GM19025 (cell line): ENCODE data around the gene ABCG2.

Experiments
- ATAC-seq: cut with Tn5 transposase; IDR thresholded peaks from one replicate; pipeline ENCODE4 v1.9.1; 2021; ENCODE audit warnings: mild to moderate bottlenecking, low read depth, moderate library complexity; ENCODE audit not compliant: unreplicated experiment

ABCG2 gene

GRCh38 chr4:88158489-88159228 is at the start of gene ABCG2:
Gene ABCG2, minus strand, starts transcription at chr4:88158639. Its CDS starts 18,644 bp downstream, at chr4:88139995.
- ATAC-seq = no peak

GRCh38 chr4:88208156-88208555 is 49.7 kb upstream of the ABCG2 start:
- ATAC-seq = no peak

- no peak for ATAC-seq
Observed at GRCh38 chr4:88207171-88207570, 48.7 kb upstream of the ABCG2 start.

GRCh38 chr4:88204882-88205281 is 46.4 kb upstream of the ABCG2 start:
- no peak for ATAC-seq

- no peak for ATAC-seq
Observed at GRCh38 chr4:88202443-88202842, 44.0 kb upstream of the ABCG2 start.

- no peak for ATAC-seq
Observed at GRCh38 chr4:88200186-88200585, 41.7 kb upstream of the ABCG2 start.

GRCh38 chr4:88196523-88197185 is 38.2 kb upstream of the ABCG2 start:
- no peak for ATAC-seq

- no peak for ATAC-seq
Observed at GRCh38 chr4:88196013-88196365, 37.5 kb upstream of the ABCG2 start.

GRCh38 chr4:88195328-88196012 is 37.0 kb upstream of the ABCG2 start:
- ATAC-seq = no peak

- no peak for ATAC-seq
Observed at GRCh38 chr4:88191404-88191803, 33.0 kb upstream of the ABCG2 start.

- ATAC-seq = no peak
Observed at GRCh38 chr4:88189881-88190585, 31.6 kb upstream of the ABCG2 start.

- no peak for ATAC-seq
Observed at GRCh38 chr4:88189418-88189738, 30.9 kb upstream of the ABCG2 start.

GRCh38 chr4:88188738-88189417 is 30.4 kb upstream of the ABCG2 start:
- no peak for ATAC-seq

- no peak for ATAC-seq
Observed at GRCh38 chr4:88187766-88188165, 29.3 kb upstream of the ABCG2 start.

GRCh38 chr4:88185906-88186305 is 27.5 kb upstream of the ABCG2 start:
- ATAC-seq = no peak

GRCh38 chr4:88179261-88179660 is 20.8 kb upstream of the ABCG2 start:
- ATAC-seq = no peak

- no peak for ATAC-seq
Observed at GRCh38 chr4:88178626-88179231, 20.3 kb upstream of the ABCG2 start.

GRCh38 chr4:88177983-88178625 is 19.7 kb upstream of the ABCG2 start:
- no peak for ATAC-seq

GRCh38 chr4:88172987-88173386 is 14.5 kb upstream of the ABCG2 start:
- ATAC-seq = no peak

- no peak for ATAC-seq
Observed at GRCh38 chr4:88171206-88171605, 12.8 kb upstream of the ABCG2 start.
